Lower lobe of right lung (tissue), 2 donors: ENCODE measurements around the gene COL26A1. TPM values are rescaled to one million over a fixed set of nuclear protein-coding genes. Genes with fewer than 3 reads are reported as not detected.

ENCODE experiments used
- ATAC-seq, 2 donors: fragments of 200-7000 bp; cut with Tn5 transposase; one replicate each; pipeline ENCODE4 v1.9.1; 2020 to 2022; ENCODE audit warnings: mild to moderate bottlenecking in 2 of 2, moderate library complexity in 2 of 2
- DNase-seq: peaks from one replicate; pipeline ENCODE4 v3.0.0-alpha.2; 2020
- H3K27ac ChIP-seq: fragments of 200-600 bp; one replicate; pipeline ENCODE4 v1.8.0; 2022
- H3K27me3 ChIP-seq: fragments of 200-600 bp; one replicate; pipeline ENCODE4 v1.8.0; 2022; ENCODE audit warnings: low read depth
- H3K36me3 ChIP-seq: fragments of 200-600 bp; one replicate; pipeline ENCODE4 v1.8.0; 2022; ENCODE audit warnings: mild to moderate bottlenecking
- H3K4me1 ChIP-seq: fragments of 200-600 bp; one replicate; pipeline ENCODE4 v1.8.0; 2022
- H3K4me3 ChIP-seq: fragments of 200-600 bp; one replicate; pipeline ENCODE4 v1.8.0; 2022; ENCODE audit warnings: mild to moderate bottlenecking
- H3K9me3 ChIP-seq: fragments of 200-600 bp; one replicate; pipeline ENCODE4 v1.8.0; 2022
- CTCF ChIP-seq: fragments of 200-600 bp; IDR thresholded peaks from one replicate; pipeline ENCODE4 v1.8.0; 2022; ENCODE audit warnings: antibody characterized with exemption, mild to moderate bottlenecking
- intact Hi-C: fragments of 100-400 bp; cut with DNase I; formaldehyde crosslinking; loops from one replicate; pipeline ENCODE4 v1.11.0; 2022
- total RNA-seq: library from RNA; stranded (reverse); fragmentation: NEBNext Ultra II Directional; extraction: Animal tissue kit (Norgen Biotek cat#: 25700); gene quantifications from one replicate; pipeline ENCODE4 v1.2.1, GENCODE V29; 2021
- donor health status: DM: no; HTN: yes; CAD: no; lungs with severe emphysema.

COL26A1 gene
- total RNA-seq, 1 donor from 2014 or later: 0.24 TPM

- Histone ChIP-seq H3K4me1 (no peaks in the 10 kb centered on the region), H3K27me3 (no peaks in the 10 kb centered on the region), H3K4me3 (no peak overlapping the region), H3K36me3 (no peaks in the 10 kb centered on the region), H3K27ac (no peak overlapping the region), H3K9me3 (peaks cover 4% of the 10 kb centered on the region)
- intact Hi-C loops: no loop called here
- DNase-seq: no peak
- ATAC-seq: no peak
- no peak for TF ChIP-seq CTCF
These were observed 209.5 kb downstream of the COL26A1 start for GRCh38 chr7:101572156-101572555.

GRCh38 chr7:101575168-101575567, 212.5 kb downstream of the COL26A1 start:
- intact Hi-C loops: no loop called here
- H3K36me3 ChIP-seq: no peaks in the 10 kb centered on the region
- H3K27ac ChIP-seq: no peak overlapping the region
- TF ChIP-seq CTCF: no peak
- no peak overlapping the region for H3K4me3 ChIP-seq
- DNase-seq: no peak
- no peak for ATAC-seq
- peaks cover 4% of the 10 kb centered on the region for H3K9me3 ChIP-seq
- H3K4me1 ChIP-seq: no peaks in the 10 kb centered on the region
- no peaks in the 10 kb centered on the region for H3K27me3 ChIP-seq

- no peak for DNase-seq
These were observed 213.0 kb downstream of the COL26A1 start for GRCh38 chr7:101575721-101576120.

GRCh38 chr7:101576998-101577397, 214.3 kb downstream of the COL26A1 start:
- ATAC-seq: no peak
- Histone ChIP-seq H3K36me3 (no peaks in the 10 kb centered on the region), H3K27ac (no peak overlapping the region), H3K27me3 (no peaks in the 10 kb centered on the region), H3K4me1 (no peaks in the 10 kb centered on the region), H3K9me3 (peaks cover 4% of the 10 kb centered on the region), H3K4me3 (no peak overlapping the region)
- intact Hi-C loops: no loop called here
- TF ChIP-seq CTCF: no peak
- no peak for DNase-seq

More at GRCh38 chr7:101575721-101576120, 213.0 kb downstream of the COL26A1 start:
- Histone ChIP-seq H3K27me3 (no peaks in the 10 kb centered on the region), H3K4me1 (no peaks in the 10 kb centered on the region), H3K9me3 (peaks cover 4% of the 10 kb centered on the region), H3K36me3 (no peaks in the 10 kb centered on the region), H3K4me3 (no peak overlapping the region), H3K27ac (no peak overlapping the region)
- intact Hi-C loops: no loop called here
- no peak for TF ChIP-seq CTCF
- no peak for ATAC-seq

- no peak for ATAC-seq
- no peak overlapping the region for H3K27ac ChIP-seq
- no peak for DNase-seq
- H3K4me1 ChIP-seq: no peaks in the 10 kb centered on the region
- no peaks in the 10 kb centered on the region for H3K27me3 ChIP-seq
- no peak for TF ChIP-seq CTCF
- no peaks in the 10 kb centered on the region for H3K9me3 ChIP-seq
- H3K36me3 ChIP-seq: no peaks in the 10 kb centered on the region
- intact Hi-C loops: no loop called here
- no peak overlapping the region for H3K4me3 ChIP-seq
These were observed 215.9 kb downstream of the COL26A1 start for GRCh38 chr7:101578552-101578951.

GRCh38 chr7:101580596-101580995, 217.9 kb downstream of the COL26A1 start:
- ATAC-seq (no peak), DNase-seq (no peak)
- no peaks in the 10 kb centered on the region for H3K27me3 ChIP-seq
- no peak overlapping the region for H3K4me3 ChIP-seq
- TF ChIP-seq CTCF: no peak
- no peaks in the 10 kb centered on the region for H3K9me3 ChIP-seq
- H3K36me3 ChIP-seq: no peaks in the 10 kb centered on the region
- intact Hi-C loops: no loop called here
- no peaks in the 10 kb centered on the region for H3K4me1 ChIP-seq
- no peak overlapping the region for H3K27ac ChIP-seq
